Measurements from ENCODE around the gene NCBP3.

NCBP3 gene

DNA sequence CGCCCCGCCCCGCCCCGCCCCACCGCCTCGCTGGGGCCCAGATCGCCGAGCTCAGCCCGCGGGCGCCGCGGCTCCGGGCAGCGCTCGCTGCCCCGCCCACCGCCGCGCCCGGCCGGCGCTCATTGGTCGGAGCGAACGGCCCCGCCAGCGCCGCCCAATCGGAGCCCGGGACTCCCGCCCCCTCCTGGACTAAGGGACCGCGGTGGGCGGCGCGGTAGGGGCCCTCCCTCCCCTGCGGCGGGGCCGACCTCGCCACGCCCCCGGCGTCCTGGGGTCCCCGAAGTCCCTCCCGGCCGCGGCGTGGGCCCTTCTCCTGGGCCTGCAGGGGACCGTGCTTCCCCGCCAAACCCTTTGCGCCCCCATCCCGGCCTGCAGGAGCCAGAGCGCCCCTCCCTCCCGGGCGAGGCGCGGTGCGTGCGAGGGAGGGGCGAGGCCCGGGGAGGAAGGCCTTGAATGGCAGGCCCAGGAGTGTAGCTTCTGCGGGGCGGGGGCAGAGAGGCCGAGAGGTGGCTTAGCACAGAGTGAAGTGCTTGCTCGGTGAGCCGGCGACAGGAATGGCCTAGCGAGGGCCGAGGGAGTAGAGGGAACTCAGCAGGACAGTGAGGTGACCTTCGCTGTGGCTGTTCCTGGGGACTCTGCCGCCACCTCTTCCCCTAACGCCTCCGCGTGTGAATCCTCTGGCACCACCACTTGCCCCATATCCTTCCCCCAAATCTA, 47.1 kb upstream of the NCBP3 start, which contains the start of gene CAMKK1 (continued):
- TF ChIP-seq, protein P1, sequence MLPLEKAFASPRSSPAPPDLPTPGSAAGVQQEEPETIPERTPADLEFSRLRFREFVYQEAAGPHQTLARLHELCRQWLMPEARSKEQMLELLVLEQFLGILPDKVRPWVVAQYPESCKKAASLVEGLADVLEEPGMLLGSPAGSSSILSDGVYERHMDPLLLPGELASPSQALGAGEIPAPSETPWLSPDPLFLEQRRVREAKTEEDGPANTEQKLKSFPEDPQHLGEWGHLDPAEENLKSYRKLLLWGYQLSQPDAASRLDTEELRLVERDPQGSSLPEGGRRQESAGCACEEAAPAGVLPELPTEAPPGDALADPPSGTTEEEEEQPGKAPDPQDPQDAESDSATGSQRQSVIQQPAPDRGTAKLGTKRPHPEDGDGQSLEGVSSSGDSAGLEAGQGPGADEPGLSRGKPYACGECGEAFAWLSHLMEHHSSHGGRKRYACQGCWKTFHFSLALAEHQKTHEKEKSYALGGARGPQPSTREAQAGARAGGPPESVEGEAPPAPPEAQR (tag by site-specific recombination; IDR thresholded peaks at IDR 0.05): no peak
- TF ChIP-seq YY2 (tag by site-specific recombination; IDR thresholded peaks at IDR 0.05): no peak; the same call in 1 of the 2 replicates
- no peak for TF ChIP-seq TCF7L2 (IDR thresholded peaks at IDR 0.05; ENCODE audit: borderline replicate concordance, low read depth, low read length)
- peak; percentile 71; the same call in 1 of the 2 replicates for TF ChIP-seq ZNF335 (tag by site-specific recombination; conservative IDR thresholded peaks at IDR 0.05)
- TF ChIP-seq ZNF560 (tag by site-specific recombination; IDR thresholded peaks at IDR 0.05; ENCODE audit: borderline replicate concordance): no peak
- no peak for TF ChIP-seq ZNF138 (tag by site-specific recombination; IDR thresholded peaks at IDR 0.05; ENCODE audit: borderline replicate concordance)
- no peak for TF ChIP-seq ZNF174 (tag by site-specific recombination; IDR thresholded peaks at IDR 0.05)
- TF ChIP-seq ZNF157 (tag by site-specific recombination; IDR thresholded peaks at IDR 0.05): no peak
- TF ChIP-seq, protein P2, sequence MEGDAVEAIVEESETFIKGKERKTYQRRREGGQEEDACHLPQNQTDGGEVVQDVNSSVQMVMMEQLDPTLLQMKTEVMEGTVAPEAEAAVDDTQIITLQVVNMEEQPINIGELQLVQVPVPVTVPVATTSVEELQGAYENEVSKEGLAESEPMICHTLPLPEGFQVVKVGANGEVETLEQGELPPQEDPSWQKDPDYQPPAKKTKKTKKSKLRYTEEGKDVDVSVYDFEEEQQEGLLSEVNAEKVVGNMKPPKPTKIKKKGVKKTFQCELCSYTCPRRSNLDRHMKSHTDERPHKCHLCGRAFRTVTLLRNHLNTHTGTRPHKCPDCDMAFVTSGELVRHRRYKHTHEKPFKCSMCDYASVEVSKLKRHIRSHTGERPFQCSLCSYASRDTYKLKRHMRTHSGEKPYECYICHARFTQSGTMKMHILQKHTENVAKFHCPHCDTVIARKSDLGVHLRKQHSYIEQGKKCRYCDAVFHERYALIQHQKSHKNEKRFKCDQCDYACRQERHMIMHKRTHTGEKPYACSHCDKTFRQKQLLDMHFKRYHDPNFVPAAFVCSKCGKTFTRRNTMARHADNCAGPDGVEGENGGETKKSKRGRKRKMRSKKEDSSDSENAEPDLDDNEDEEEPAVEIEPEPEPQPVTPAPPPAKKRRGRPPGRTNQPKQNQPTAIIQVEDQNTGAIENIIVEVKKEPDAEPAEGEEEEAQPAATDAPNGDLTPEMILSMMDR (tag by site-specific recombination; IDR thresholded peaks at IDR 0.05): peak; percentile 30; the same call in 1 of the 2 replicates
- TF ChIP-seq ZNF76 (tag by site-specific recombination; IDR thresholded peaks at IDR 0.05; ENCODE audit: borderline replicate concordance, low read depth): peak; percentile 61; the same call in 1 of the 2 replicates
- TF ChIP-seq, protein P3, sequence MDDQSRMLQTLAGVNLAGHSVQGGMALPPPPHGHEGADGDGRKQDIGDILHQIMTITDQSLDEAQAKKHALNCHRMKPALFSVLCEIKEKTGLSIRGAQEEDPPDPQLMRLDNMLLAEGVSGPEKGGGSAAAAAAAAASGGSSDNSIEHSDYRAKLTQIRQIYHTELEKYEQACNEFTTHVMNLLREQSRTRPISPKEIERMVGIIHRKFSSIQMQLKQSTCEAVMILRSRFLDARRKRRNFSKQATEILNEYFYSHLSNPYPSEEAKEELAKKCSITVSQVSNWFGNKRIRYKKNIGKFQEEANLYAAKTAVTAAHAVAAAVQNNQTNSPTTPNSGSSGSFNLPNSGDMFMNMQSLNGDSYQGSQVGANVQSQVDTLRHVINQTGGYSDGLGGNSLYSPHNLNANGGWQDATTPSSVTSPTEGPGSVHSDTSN (CRISPR knock-in tag; IDR thresholded peaks at IDR 0.05): no peak
- no peak for TF ChIP-seq SCRT1 (tag by site-specific recombination; IDR thresholded peaks at IDR 0.05; ENCODE audit: borderline replicate concordance)
- TF ChIP-seq, protein P4, sequence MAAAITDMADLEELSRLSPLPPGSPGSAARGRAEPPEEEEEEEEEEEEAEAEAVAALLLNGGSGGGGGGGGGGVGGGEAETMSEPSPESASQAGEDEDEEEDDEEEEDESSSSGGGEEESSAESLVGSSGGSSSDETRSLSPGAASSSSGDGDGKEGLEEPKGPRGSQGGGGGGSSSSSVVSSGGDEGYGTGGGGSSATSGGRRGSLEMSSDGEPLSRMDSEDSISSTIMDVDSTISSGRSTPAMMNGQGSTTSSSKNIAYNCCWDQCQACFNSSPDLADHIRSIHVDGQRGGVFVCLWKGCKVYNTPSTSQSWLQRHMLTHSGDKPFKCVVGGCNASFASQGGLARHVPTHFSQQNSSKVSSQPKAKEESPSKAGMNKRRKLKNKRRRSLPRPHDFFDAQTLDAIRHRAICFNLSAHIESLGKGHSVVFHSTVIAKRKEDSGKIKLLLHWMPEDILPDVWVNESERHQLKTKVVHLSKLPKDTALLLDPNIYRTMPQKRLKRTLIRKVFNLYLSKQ (tag by site-specific recombination; IDR thresholded peaks at IDR 0.05; ENCODE audit: borderline replicate concordance): no peak
- no peak for TF ChIP-seq ZNF544 (tag by site-specific recombination; IDR thresholded peaks at IDR 0.05)
- peak; percentile 65 for TF ChIP-seq WT1 (tag by site-specific recombination; IDR thresholded peaks at IDR 0.05)
- TF ChIP-seq ZNF391 (tag by site-specific recombination; IDR thresholded peaks at IDR 0.05; ENCODE audit: borderline replicate concordance, low read depth): 0 out of 2 replicates have a peak, but pooled peaks have one; percentile 41
- peak; percentile 71 for TF ChIP-seq SP2 (tag by site-specific recombination; IDR thresholded peaks at IDR 0.05)
- TF ChIP-seq, protein P5, sequence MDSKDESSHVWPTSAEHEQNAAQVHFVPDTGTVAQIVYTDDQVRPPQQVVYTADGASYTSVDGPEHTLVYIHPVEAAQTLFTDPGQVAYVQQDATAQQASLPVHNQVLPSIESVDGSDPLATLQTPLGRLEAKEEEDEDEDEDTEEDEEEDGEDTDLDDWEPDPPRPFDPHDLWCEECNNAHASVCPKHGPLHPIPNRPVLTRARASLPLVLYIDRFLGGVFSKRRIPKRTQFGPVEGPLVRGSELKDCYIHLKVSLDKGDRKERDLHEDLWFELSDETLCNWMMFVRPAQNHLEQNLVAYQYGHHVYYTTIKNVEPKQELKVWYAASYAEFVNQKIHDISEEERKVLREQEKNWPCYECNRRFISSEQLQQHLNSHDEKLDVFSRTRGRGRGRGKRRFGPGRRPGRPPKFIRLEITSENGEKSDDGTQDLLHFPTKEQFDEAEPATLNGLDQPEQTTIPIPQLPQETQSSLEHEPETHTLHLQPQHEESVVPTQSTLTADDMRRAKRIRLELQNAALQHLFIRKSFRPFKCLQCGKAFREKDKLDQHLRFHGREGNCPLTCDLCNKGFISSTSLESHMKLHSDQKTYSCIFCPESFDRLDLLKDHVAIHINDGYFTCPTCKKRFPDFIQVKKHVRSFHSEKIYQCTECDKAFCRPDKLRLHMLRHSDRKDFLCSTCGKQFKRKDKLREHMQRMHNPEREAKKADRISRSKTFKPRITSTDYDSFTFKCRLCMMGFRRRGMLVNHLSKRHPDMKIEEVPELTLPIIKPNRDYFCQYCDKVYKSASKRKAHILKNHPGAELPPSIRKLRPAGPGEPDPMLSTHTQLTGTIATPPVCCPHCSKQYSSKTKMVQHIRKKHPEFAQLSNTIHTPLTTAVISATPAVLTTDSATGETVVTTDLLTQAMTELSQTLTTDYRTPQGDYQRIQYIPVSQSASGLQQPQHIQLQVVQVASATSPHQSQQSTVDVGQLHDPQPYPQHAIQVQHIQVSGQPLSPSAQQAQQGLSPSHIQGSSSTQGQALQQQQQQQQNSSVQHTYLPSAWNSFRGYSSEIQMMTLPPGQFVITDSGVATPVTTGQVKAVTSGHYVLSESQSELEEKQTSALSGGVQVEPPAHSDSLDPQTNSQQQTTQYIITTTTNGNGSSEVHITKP (tag by site-specific recombination; IDR thresholded peaks at IDR 0.05): 0 out of 2 replicates have a peak, but pooled peaks have one; percentile 25
- TF ChIP-seq, protein P6, sequence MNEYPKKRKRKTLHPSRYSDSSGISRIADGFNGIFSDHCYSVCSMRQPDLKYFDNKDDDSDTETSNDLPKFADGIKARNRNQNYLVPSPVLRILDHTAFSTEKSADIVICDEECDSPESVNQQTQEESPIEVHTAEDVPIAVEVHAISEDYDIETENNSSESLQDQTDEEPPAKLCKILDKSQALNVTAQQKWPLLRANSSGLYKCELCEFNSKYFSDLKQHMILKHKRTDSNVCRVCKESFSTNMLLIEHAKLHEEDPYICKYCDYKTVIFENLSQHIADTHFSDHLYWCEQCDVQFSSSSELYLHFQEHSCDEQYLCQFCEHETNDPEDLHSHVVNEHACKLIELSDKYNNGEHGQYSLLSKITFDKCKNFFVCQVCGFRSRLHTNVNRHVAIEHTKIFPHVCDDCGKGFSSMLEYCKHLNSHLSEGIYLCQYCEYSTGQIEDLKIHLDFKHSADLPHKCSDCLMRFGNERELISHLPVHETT (tag by site-specific recombination; IDR thresholded peaks at IDR 0.05): no peak
- no peak for TF ChIP-seq ZNF830 (tag by site-specific recombination; IDR thresholded peaks at IDR 0.05; ENCODE audit: low read depth)
- peak; percentile 96 for TF ChIP-seq GLIS2 (tag by site-specific recombination; IDR thresholded peaks at IDR 0.05)
- peak; percentile 73 for TF ChIP-seq SP7 (tag by site-specific recombination; IDR thresholded peaks at IDR 0.05)
- no peak for TF ChIP-seq ZNF311 (tag by site-specific recombination; IDR thresholded peaks at IDR 0.05; ENCODE audit: borderline replicate concordance)
- TF ChIP-seq ZNF221 (tag by site-specific recombination; IDR thresholded peaks at IDR 0.05; ENCODE audit: borderline replicate concordance): no peak
- 0 out of 2 replicates have a peak, but pooled peaks have one; percentile 25 for TF ChIP-seq IKZF3 (tag by site-specific recombination; IDR thresholded peaks at IDR 0.05)

Data from HEK293 (cell line).